OCI-LY7 (cell line): ENCODE results near the gene MALRD1.

ENCODE experiments used
- EZH2phosphoT487 ChIP-seq: fragments of 200-600 bp; sonication (generic); IDR thresholded peaks from 2 replicates; pipeline ENCODE4 v1.6.1; 2018; ENCODE audit warnings: low read depth, borderline replicate concordance, mild to moderate bottlenecking, mixed run types, antibody characterized with exemption, low read length, moderate library complexity, mixed read lengths
- TF ChIP-seq, protein P1 (sequence below): fragments of 200-600 bp; sonication (generic); conservative IDR thresholded peaks from 2 replicates; pipeline ENCODE4 v1.5.1; 2014; ENCODE audit warnings: mild to moderate bottlenecking, antibody characterized with exemption, low read length, moderate library complexity, mixed read lengths

DNA sequence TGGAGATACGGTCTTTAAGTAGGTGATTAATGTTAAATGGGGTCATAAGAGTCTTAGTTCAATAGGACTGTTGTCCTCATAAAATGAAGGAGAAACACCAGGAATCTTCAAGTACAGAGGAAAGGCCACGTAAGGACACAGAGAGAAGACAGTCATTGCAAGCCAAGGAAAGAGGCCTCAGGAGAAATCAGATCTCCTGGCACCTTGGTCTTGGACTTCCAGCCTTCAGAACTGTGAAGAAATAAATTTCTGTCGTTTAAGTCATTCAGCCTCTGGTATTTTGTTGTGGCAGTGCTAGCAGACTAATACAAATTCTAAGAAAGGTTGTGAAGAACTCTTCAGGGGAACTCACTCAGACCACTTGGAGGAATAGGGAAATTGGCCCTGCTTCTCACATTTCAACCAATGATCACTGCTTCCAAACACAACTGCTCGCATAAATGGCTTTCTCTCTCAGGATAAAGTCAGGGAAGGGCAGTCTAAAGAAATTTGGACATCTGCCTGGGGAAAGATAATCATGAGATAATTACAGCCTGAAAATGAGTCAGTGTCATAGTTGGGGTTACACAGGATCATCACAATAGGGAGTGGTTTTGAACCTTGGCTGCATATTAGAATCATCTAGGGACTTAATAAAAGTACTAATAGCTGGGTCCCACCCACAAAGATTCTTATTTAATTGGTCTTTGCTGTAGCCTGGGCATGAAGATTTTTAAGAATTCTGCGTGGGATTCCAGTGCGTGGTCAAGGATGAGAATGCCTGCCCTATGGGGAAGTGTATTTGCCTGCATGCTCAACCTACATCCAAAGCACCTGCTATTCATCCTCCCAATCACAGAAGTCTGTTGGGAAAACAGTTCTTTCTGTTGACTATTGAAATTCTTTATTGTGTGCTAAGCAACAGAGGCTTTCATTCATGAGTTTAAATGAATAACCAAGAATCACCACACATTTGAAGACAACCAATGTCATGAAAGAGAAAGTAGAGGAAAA lies 457.0 kb downstream of the MALRD1 start:
- TF ChIP-seq, protein P1, sequence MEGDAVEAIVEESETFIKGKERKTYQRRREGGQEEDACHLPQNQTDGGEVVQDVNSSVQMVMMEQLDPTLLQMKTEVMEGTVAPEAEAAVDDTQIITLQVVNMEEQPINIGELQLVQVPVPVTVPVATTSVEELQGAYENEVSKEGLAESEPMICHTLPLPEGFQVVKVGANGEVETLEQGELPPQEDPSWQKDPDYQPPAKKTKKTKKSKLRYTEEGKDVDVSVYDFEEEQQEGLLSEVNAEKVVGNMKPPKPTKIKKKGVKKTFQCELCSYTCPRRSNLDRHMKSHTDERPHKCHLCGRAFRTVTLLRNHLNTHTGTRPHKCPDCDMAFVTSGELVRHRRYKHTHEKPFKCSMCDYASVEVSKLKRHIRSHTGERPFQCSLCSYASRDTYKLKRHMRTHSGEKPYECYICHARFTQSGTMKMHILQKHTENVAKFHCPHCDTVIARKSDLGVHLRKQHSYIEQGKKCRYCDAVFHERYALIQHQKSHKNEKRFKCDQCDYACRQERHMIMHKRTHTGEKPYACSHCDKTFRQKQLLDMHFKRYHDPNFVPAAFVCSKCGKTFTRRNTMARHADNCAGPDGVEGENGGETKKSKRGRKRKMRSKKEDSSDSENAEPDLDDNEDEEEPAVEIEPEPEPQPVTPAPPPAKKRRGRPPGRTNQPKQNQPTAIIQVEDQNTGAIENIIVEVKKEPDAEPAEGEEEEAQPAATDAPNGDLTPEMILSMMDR = no peak
- no peak for TF ChIP-seq EZH2phosphoT487
